ENCODE measurements around the gene HECA.
"Not testable (repeated sequence)": the region's sequence is repeated elsewhere in the genome, so short reads cannot be mapped to it uniquely, and the experiment has no call there.

The HECA gene, protein sequence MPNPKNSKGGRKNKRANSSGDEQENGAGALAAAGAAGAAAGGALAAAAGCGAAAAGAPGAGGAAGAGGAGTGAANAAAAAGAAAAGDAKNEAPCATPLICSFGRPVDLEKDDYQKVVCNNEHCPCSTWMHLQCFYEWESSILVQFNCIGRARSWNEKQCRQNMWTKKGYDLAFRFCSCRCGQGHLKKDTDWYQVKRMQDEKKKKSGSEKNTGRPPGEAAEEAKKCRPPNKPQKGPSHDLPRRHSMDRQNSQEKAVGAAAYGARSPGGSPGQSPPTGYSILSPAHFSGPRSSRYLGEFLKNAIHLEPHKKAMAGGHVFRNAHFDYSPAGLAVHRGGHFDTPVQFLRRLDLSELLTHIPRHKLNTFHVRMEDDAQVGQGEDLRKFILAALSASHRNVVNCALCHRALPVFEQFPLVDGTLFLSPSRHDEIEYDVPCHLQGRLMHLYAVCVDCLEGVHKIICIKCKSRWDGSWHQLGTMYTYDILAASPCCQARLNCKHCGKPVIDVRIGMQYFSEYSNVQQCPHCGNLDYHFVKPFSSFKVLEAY

GRCh38 chr6:139134817-139135577, at the start of gene HECA:
TSS of gene HECA (plus strand) at chr6:139135080. CDS start at chr6:139135397, 317 bp downstream.
- peak; percentile 99 for DNase-seq (ENCODE audit: low read depth)

GRCh38 chr6:139091826-139092225, 43.1 kb upstream of the HECA start:
- no peak for DNase-seq (ENCODE audit: low read depth)

- DNase-seq (ENCODE audit: low read depth) = no peak
Observed at GRCh38 chr6:139099984-139100383, 34.9 kb upstream of the HECA start.

GRCh38 chr6:139107051-139107450, 27.8 kb upstream of the HECA start:
- no peak for DNase-seq (ENCODE audit: low read depth)

DNA sequence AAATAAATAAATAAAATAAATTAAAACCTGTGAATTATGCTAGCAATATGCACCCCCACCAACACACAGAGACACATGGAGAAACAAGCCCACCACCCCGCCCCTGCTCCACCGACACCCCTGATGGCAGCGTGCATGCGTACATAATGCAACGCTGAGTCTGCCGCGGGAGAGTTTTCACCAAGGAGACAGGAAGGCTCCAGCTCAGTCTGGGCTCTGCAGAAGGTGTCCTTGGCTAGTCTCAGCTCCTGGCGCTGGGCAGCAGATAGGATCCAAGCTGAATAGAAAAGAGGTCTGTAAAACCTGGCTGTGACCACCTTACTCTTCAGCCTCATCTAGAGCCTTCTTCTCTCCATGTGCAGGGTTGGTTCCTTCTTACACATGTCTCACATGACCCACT, 26.5 kb upstream of the HECA start:
- DNase-seq (ENCODE audit: low read depth) = no peak

- no peak for DNase-seq (ENCODE audit: low read depth)
Observed at GRCh38 chr6:139109558-139109957, 25.3 kb upstream of the HECA start.

DNA sequence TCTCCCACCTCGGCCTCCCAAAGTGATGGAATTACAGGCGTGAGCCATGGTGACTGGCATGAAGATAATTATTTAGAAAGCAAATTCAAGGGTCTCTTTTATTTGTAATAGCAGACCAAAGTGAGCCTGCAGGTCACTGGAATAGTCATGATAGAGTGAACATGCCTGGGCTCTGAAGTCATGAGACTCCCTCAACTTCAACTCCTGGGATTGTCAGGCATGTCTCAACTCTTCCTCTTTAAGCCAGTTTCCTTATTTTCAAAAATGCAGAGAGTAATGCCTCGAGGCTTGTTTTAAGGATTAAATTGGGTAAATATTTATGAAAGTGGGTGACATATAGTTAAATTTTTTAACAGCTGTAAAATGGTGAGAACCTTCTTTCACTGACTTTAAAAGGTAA, 22.7 kb upstream of the HECA start:
- DNase-seq (ENCODE audit: low read depth) = no peak

DNA sequence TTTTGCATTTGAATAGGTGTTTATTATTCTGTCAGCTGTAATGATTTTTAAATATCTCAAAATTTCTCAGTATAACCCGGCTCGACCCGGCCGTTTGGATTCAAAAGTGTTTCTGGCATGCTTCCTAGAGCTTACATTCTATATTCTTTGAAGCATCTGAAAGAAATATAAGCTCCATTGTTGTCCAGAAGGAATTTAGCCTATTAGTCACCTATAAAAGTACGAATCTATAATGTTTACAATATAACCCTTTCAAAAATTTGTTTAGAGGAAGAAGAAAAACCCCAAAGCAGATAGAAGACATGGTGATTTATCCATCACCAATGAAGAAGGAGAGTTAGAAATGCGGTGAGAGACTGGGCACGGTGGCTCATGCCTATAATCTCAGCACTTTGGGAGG, 22.3 kb upstream of the HECA start:
- DNase-seq (ENCODE audit: low read depth) = no peak

DNA sequence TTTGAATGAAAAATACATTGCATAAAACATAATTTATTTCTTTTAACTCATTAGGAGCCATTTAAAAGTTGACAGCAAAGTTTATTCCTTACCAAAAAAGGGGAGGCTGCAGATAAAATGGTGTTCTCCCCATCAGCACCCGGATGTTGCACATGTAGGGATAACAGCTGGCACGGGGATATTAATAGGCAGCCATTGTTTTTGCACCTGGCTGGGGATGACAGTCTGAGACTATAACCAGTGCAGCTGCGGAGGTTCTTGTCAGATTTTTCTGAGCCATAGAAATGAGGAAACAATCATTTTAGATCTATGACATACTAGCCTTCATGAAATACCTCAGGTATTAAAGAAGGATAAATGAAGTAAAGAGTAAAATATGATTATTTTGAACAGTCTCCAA, 20.1 kb upstream of the HECA start:
- no peak for DNase-seq (ENCODE audit: low read depth)

GRCh38 chr6:139115989-139116758, 18.7 kb upstream of the HECA start:
- DNase-seq (ENCODE audit: low read depth) = no peak

DNA sequence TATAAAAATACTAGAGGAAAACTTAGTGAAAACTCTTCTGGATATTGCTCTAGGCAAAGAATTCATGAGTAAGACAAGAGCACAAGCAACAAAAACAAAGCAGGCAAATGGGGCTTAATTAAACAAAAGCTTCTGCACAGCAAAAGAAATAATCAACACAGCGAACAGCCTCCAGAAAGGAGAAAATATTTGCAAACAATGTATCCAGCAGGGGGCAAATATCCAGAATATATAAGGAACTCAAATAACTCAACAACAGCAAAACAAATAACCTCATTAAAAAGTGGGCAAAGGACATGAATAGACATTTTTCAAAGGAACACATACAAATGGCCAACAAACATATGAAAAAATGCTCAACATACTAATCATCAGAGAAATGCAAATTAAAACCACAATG, 17.1 kb upstream of the HECA start:
- no peak for DNase-seq (ENCODE audit: low read depth)

DNA sequence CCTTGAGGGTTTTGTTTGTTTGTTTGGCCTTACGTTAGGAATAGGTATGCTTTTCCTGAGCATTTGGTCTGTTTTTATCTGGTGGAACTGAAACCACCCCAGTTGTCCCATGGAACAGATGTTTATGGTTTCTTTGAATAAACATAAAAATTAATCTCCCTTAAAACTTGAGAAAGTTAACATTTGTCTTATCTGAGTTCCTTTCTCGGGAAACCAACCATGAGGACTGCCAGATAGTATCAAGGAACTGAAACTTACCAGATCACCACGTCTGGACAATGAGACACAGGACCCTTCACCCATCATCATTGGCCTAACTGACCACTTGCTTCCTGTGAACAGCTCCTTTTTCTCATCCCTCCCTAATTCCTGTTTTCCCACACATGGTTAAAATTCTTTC, 15.3 kb upstream of the HECA start:
- no peak for DNase-seq (ENCODE audit: low read depth)

- not testable (repeated sequence) for DNase-seq (ENCODE audit: low read depth)
Observed at GRCh38 chr6:139122823-139123222, 12.1 kb upstream of the HECA start.

- peak; percentile 73 for DNase-seq (ENCODE audit: low read depth)
Observed at GRCh38 chr6:139124887-139125672, 9.8 kb upstream of the HECA start.

GRCh38 chr6:139126255-139126654, 8.6 kb upstream of the HECA start:
- DNase-seq (ENCODE audit: low read depth) = no peak

DNA sequence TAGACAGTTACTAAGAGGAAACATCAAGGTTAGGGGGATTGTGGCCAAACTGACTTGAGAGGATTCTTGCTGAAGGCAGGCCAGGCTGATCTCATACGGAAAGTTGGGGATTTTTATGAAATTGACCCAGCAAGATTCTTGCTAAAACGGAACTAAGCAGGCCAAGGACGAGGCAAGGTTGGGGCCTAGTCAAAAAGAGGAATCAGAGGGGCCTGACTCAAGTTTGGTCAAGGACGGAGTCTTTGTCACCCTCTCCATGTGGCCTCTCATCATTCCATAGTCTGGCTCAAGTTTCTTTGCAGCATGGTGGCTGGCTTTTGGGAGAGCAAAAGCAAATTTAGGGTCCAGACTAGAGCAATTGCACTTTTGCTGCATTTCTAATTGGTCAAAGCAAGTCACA, 7.9 kb upstream of the HECA start:
- no peak for DNase-seq (ENCODE audit: low read depth)

- no peak for DNase-seq (ENCODE audit: low read depth)
Observed at GRCh38 chr6:139129284-139129683, 5.6 kb upstream of the HECA start.

GRCh38 chr6:139131736-139132280, 3.1 kb upstream of the HECA start:
- no peak for DNase-seq (ENCODE audit: low read depth)

GRCh38 chr6:139133262-139134063, 1.4 kb upstream of the HECA start:
- DNase-seq (ENCODE audit: low read depth) = no peak

DNA sequence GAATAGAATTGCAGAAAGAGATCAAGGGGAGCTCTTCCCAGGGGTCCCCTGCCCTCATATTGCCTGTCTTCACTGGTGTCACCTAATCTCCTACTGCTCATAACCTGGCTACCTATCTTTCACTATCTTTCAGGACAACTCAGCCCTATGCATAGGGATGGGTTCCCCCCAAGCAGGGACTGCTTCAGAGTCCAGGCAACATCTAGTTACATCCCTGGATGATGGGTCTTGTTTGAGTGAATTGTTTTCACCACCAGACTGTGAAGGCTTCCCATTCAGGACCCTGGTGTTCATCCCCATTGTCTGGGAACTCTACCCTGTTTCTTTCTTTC, 850 bp upstream of the HECA start:
- no peak for DNase-seq (ENCODE audit: low read depth)
